Neuronal stem cell (in vitro differentiated cells): ENCODE results near the gene HNRNPA2B1.
"Not testable (repeated sequence)": the region's sequence is repeated elsewhere in the genome, so short reads cannot be mapped to it uniquely, and the experiment has no call there.

ENCODE experiments used
- DNase-seq: peaks from one replicate; pipeline ENCODE4 v3.0.0-alpha.2; 2013; ENCODE audit warnings: low spot score
- H2AFZ ChIP-seq: one replicate; pipeline ENCODE4 v1.6.1; 2013; ENCODE audit warnings: mild to moderate bottlenecking, low read length, inconsistent platforms
- H2AK5ac ChIP-seq: 2 replicates; pipeline ENCODE4 v1.6.1; 2013; ENCODE audit warnings: low read depth, mild to moderate bottlenecking, inconsistent platforms, low read length, moderate library complexity, mixed read lengths
- H2BK120ac ChIP-seq: 2 replicates; pipeline ENCODE4 v1.6.1; 2013; ENCODE audit warnings: low read depth, mild to moderate bottlenecking, inconsistent platforms, low read length, moderate library complexity, mixed read lengths
- H2BK12ac ChIP-seq: one replicate; pipeline ENCODE4 v1.6.1; 2013; ENCODE audit warnings: low read length, inconsistent platforms
- H2BK15ac ChIP-seq: 2 replicates; pipeline ENCODE4 v1.6.1; 2013; ENCODE audit warnings: mild to moderate bottlenecking, low read length, inconsistent platforms, mixed read lengths
- H2BK5ac ChIP-seq: one replicate; pipeline ENCODE4 v1.6.1; 2013; ENCODE audit warnings: inconsistent platforms, mild to moderate bottlenecking, low read length, moderate library complexity
- H3K14ac ChIP-seq: one replicate; pipeline ENCODE4 v1.6.1; 2013; ENCODE audit warnings: low read length, inconsistent platforms
- H3K18ac ChIP-seq: 2 replicates; pipeline ENCODE4 v1.6.1; 2013; ENCODE audit warnings: low read length, inconsistent platforms
- H3K23ac ChIP-seq: 2 replicates; pipeline ENCODE4 v1.6.1; 2013; ENCODE audit warnings: low read depth, mild to moderate bottlenecking, mixed read lengths, low read length, inconsistent platforms; ENCODE audit not compliant: poor library complexity
- H3K27ac ChIP-seq: replicated peaks from 3 replicates; pipeline ENCODE4 v1.5.1; 2013; ENCODE audit warnings: low read length, inconsistent platforms
- H3K27me3 ChIP-seq, 3 experiments: 2 replicates each; pipeline ENCODE4 v1.6.1; 2013; ENCODE audit warnings: low read length in 3 of 3, mild to moderate bottlenecking in 2 of 3, inconsistent platforms in 1 of 3, low read depth in 1 of 3, mixed read lengths in 1 of 3, moderate library complexity in 1 of 3; ENCODE audit not compliant: control insufficient read depth in 3 of 3, insufficient read depth in 3 of 3
- H3K36me3 ChIP-seq, 2 donors: replicated peaks in 1 of 2; 2 replicates each; pipeline ENCODE4 v1.6.1; 2013; ENCODE audit warnings: low read length in 2 of 2; ENCODE audit not compliant: control insufficient read depth in 2 of 2, insufficient read depth in 2 of 2
- H3K4ac ChIP-seq: 2 replicates; pipeline ENCODE4 v1.6.1; 2013; ENCODE audit warnings: inconsistent platforms, mild to moderate bottlenecking, low read length, moderate library complexity
- H3K4me1 ChIP-seq, 2 donors: 1 replicate in 1 of 2; 2 replicates in 1 of 2; pipeline ENCODE4 v1.6.1; 2013; ENCODE audit warnings: low read length in 2 of 2, low read depth in 1 of 2; ENCODE audit not compliant: control insufficient read depth in 2 of 2, insufficient read depth in 1 of 2
- H3K4me2 ChIP-seq: one replicate; pipeline ENCODE4 v1.6.1; 2013; ENCODE audit warnings: mild to moderate bottlenecking, low read length, inconsistent platforms; ENCODE audit not compliant: insufficient read depth, poor library complexity, severe bottlenecking
- H3K4me3 ChIP-seq, 2 donors: 2 replicates each; pipeline ENCODE4 v1.5.1; 2013; ENCODE audit warnings: low read length in 2 of 2, mild to moderate bottlenecking in 2 of 2, inconsistent platforms in 1 of 2, moderate library complexity in 1 of 2
- H3K79me1 ChIP-seq: one replicate; pipeline ENCODE4 v1.6.1; 2013; ENCODE audit warnings: low read depth, mild to moderate bottlenecking, inconsistent platforms, low read length, moderate library complexity
- H3K9ac ChIP-seq: one replicate; pipeline ENCODE4 v1.6.1; 2013; ENCODE audit warnings: mild to moderate bottlenecking, low read depth, low read length, inconsistent platforms; ENCODE audit not compliant: poor library complexity
- H3K9me3 ChIP-seq, 2 donors: replicated peaks in 1 of 2; 2 replicates each; pipeline versions ENCODE3 to v1.6.1; 2013; ENCODE audit warnings: low read length in 2 of 2, mild to moderate bottlenecking in 2 of 2, inconsistent platforms in 1 of 2, low read depth in 1 of 2, mixed read lengths in 1 of 2, moderate library complexity in 1 of 2; ENCODE audit not compliant: control insufficient read depth in 2 of 2, insufficient read depth in 1 of 2
- H4K8ac ChIP-seq: one replicate; pipeline ENCODE4 v1.6.1; 2013; ENCODE audit warnings: low read depth, mild to moderate bottlenecking, inconsistent platforms, low read length, moderate library complexity
- H4K91ac ChIP-seq: one replicate; pipeline ENCODE4 v1.6.1; 2013; ENCODE audit warnings: low read length, low read depth, mild to moderate bottlenecking, inconsistent platforms; ENCODE audit not compliant: poor library complexity
- WGBS, 2 donors: extraction: QIAGEN DNeasy Blood & Tissue Kit; methylation state at CpG; one replicate each; pipeline ENCODE4 v1.1.7; 2013; ENCODE audit warnings: missing lambda C conversion rate in 2 of 2, mixed read lengths in 1 of 2; ENCODE audit not compliant: insufficient read length in 2 of 2, insufficient replicate concordance in 1 of 2; ENCODE audit errors: extremely low coverage in 2 of 2; 5-methylcytosine and 5-hydroxymethylcytosine counted together

HNRNPA2B1 gene

DNA sequence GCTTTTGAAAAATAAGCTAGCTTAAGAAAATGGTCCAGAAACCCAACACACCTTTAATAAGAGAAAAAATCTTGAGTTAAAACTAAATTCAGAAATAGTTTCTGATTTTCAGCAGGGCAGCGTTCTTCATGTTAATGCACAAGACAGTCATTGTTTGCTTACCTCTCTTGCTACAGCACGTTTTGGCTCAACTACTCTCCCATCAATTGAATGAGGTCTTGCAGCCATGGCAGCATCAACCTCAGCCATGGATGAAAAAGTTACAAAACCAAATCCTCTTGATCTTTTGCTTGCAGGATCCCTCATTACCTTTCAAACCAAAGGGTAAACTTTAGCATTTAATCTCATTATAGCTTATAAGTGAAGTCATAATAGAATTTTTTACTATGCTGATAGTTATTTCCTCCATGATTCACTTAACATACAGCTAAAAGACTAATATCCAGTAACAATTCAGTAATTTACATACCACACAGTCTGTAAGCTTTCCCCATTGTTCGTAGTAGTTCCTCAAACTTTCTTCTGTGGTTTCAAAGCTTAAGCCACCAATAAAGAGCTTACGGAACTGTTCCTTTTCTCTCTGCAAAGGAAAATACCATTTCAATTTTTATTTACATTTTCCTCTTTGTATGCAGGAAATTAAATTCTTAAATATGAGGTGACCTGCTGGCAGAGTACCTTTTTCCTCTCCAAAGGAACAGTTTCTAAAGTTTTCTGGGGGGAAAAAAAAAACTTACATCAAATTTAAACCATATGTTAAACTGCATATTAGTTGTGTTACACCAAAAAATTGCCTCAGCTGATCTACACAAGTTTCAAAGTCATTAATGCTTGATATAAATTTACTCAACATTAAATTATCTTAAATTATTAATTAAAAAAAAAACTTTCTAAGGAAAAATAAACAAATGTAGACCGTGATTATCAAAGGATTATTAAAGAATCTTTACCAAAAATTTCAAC is 3.1 kb downstream of the HNRNPA2B1 start:
- H2BK15ac ChIP-seq = no peak overlapping the region
- H2AFZ ChIP-seq = no peak overlapping the region
- H2BK120ac ChIP-seq = no peak overlapping the region
- no peak overlapping the region for H2AK5ac ChIP-seq
- no peaks in the 10 kb centered on the region for H3K9me3 ChIP-seq
- no peak overlapping the region for H3K9ac ChIP-seq
- peak overlapping the region; percentile 37 for H3K4me2 ChIP-seq
- H3K4me1 ChIP-seq = peaks cover 3 to 17% of the 10 kb centered on the region in 2 donors
- H4K8ac ChIP-seq = no peak overlapping the region
- no peak overlapping the region for H3K4ac ChIP-seq
- H3K79me1 ChIP-seq = peaks cover 8% of the 10 kb centered on the region
- no peak overlapping the region for H3K14ac ChIP-seq
- no peak overlapping the region for H3K23ac ChIP-seq
- no peak for DNase-seq
- WGBS, 2 donors = no CpG with 5 or more reads among the region's 5 CpGs
- no peak overlapping the region for H3K27ac ChIP-seq
- peaks cover 24 to 72% of the 10 kb centered on the region in 2 donors for H3K36me3 ChIP-seq
- no peaks in the 10 kb centered on the region for H3K27me3 ChIP-seq
- no peak overlapping the region for H4K91ac ChIP-seq
- peak overlapping the region; percentile 53 to 85 for H3K4me3 ChIP-seq
- H3K18ac ChIP-seq = no peak overlapping the region
- H2BK12ac ChIP-seq = no peak overlapping the region
- H2BK5ac ChIP-seq = no peak overlapping the region

- Histone ChIP-seq H2AFZ (no peak overlapping the region), H2BK5ac (no peak overlapping the region), H3K4ac (no peak overlapping the region), H4K91ac (no peak overlapping the region), H2BK15ac (no peak overlapping the region), H2BK120ac (no peak overlapping the region), H3K23ac (no peak overlapping the region), H3K36me3 (peaks cover 27 to 86% of the 10 kb centered on the region in 2 donors), H3K27ac (no peak overlapping the region), H4K8ac (no peak overlapping the region), H3K9me3 (no peaks in the 10 kb centered on the region), H2BK12ac (no peak overlapping the region), H3K4me1 (peaks cover 3 to 17% of the 10 kb centered on the region in 2 donors), H3K18ac (no peak overlapping the region), H3K4me2 (no peak overlapping the region), H3K4me3 (no peak overlapping the region), H3K14ac (no peak overlapping the region), H2AK5ac (no peak overlapping the region), H3K27me3 (no peaks in the 10 kb centered on the region), H3K9ac (no peak overlapping the region), H3K79me1 (peaks cover 3% of the 10 kb centered on the region)
- DNase-seq = no peak
- WGBS, 2 donors = no CpG with 5 or more reads among the region's 10 CpGs
Observed at GRCh38 chr7:26195867-26196657, 4.5 kb downstream of the HNRNPA2B1 start.

GRCh38 chr7:26195182-26195581 is 5.4 kb downstream of the HNRNPA2B1 start:
- no peak overlapping the region for H4K91ac ChIP-seq
- H3K9ac ChIP-seq = no peak overlapping the region
- no peak overlapping the region for H2AK5ac ChIP-seq
- no peak overlapping the region for H2BK12ac ChIP-seq
- H2BK5ac ChIP-seq = no peak overlapping the region
- H2AFZ ChIP-seq = no peak overlapping the region
- H3K18ac ChIP-seq = no peak overlapping the region
- H3K27ac ChIP-seq = no peak overlapping the region
- H3K4me2 ChIP-seq = no peak overlapping the region
- H3K36me3 ChIP-seq = peaks cover 32 to 95% of the 10 kb centered on the region in 2 donors
- H3K4me3 ChIP-seq = no peak overlapping the region
- no peak overlapping the region for H2BK120ac ChIP-seq
- H3K9me3 ChIP-seq = no peaks in the 10 kb centered on the region
- no peak overlapping the region for H4K8ac ChIP-seq
- no peaks in the 10 kb centered on the region for H3K27me3 ChIP-seq
- H3K4ac ChIP-seq = no peak overlapping the region
- no peak overlapping the region for H3K23ac ChIP-seq
- no CpG with 5 or more reads among the region's 5 CpGs for WGBS, 2 donors
- H3K14ac ChIP-seq = no peak overlapping the region
- H2BK15ac ChIP-seq = no peak overlapping the region
- peaks cover 3% of the 10 kb centered on the region for H3K79me1 ChIP-seq
- DNase-seq = no peak
- H3K4me1 ChIP-seq = peaks cover 3 to 17% of the 10 kb centered on the region in 2 donors

GRCh38 chr7:26194764-26195163 is 5.8 kb downstream of the HNRNPA2B1 start:
- no CpG with 5 or more reads among the region's 11 CpGs for WGBS, 2 donors
- not testable (repeated sequence) for H2AK5ac ChIP-seq, H3K23ac ChIP-seq, H3K9ac ChIP-seq, H3K27ac ChIP-seq, H2BK15ac ChIP-seq, H2BK12ac ChIP-seq, H3K4me2 ChIP-seq, H3K14ac ChIP-seq, H2AFZ ChIP-seq, H2BK120ac ChIP-seq, DNase-seq, H3K79me1 ChIP-seq, H3K27me3 ChIP-seq, H4K91ac ChIP-seq, H3K4ac ChIP-seq, H3K9me3 ChIP-seq, H3K18ac ChIP-seq, H3K4me3 ChIP-seq, H4K8ac ChIP-seq, H2BK5ac ChIP-seq
- H3K4me1 ChIP-seq = peaks cover 3 to 17% of the 10 kb centered on the region in 2 donors
- peaks cover 32 to 99% of the 10 kb centered on the region in 2 donors for H3K36me3 ChIP-seq
